22Rv1 (cell line): ENCODE measurements around the gene RRP8.

Source experiments
- ZFX ChIP-seq: fragments of 450-650 bp; IDR thresholded peaks from 2 replicates; pipeline ENCODE4 v1.6.1; 2017; ENCODE audit warnings: antibody characterized with exemption, borderline replicate concordance
- TF ChIP-seq, protein P1 (sequence below): fragments of 450-650 bp; IDR thresholded peaks from 2 replicates; pipeline ENCODE4 v1.5.1; 2017; ENCODE audit warnings: mild to moderate bottlenecking

DNA sequence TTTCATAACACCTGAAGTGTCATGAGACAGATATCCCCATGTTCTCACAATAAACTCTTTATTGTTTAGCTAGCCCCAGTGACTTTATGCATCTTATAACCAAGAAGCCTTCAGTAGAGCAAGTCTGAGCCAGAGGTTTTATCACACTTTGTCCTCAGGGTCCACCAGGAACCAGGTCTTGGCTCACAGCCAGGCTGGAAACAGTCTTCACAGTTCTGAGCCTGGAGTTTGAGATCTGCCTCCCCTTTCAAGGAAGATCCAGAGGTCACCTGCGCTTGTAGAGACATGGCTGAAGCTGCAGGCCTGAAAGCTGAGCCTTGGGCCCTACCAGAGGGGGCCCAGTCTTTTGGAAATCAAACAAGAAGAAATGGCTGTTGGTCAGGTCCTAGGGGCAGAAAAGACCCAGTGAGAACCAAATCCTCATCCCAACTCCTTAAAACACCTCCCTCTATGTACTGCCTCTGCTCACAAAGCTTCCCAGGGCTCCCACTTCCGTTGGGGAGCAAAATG, 3.5 kb downstream of the RRP8 start:
- TF ChIP-seq, protein P1, sequence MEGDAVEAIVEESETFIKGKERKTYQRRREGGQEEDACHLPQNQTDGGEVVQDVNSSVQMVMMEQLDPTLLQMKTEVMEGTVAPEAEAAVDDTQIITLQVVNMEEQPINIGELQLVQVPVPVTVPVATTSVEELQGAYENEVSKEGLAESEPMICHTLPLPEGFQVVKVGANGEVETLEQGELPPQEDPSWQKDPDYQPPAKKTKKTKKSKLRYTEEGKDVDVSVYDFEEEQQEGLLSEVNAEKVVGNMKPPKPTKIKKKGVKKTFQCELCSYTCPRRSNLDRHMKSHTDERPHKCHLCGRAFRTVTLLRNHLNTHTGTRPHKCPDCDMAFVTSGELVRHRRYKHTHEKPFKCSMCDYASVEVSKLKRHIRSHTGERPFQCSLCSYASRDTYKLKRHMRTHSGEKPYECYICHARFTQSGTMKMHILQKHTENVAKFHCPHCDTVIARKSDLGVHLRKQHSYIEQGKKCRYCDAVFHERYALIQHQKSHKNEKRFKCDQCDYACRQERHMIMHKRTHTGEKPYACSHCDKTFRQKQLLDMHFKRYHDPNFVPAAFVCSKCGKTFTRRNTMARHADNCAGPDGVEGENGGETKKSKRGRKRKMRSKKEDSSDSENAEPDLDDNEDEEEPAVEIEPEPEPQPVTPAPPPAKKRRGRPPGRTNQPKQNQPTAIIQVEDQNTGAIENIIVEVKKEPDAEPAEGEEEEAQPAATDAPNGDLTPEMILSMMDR, result no peak
- no peak for TF ChIP-seq ZFX
